Tibial nerve (tissue), 4 donors: ENCODE results near the gene LRSAM1. TPM values are rescaled to one million over a fixed set of nuclear protein-coding genes. Genes with fewer than 3 reads are reported as not detected.

ENCODE experiments used
- DNase-seq, 2 donors: peaks; one replicate each; pipeline ENCODE4 v3.0.0-alpha.2; 2019; ENCODE audit warnings: low spot score in 2 of 2
- H3K27ac ChIP-seq, 4 donors: fragments of 200-600 bp; sonication (generic) in 3 of 4; one replicate each; pipeline ENCODE4 v1.5.1; 2017 to 2019; ENCODE audit warnings: mild to moderate bottlenecking in 1 of 4
- H3K27me3 ChIP-seq, 2 donors: fragments of 200-600 bp; sonication (generic) in 1 of 2; one replicate each; pipeline versions ENCODE4 v1.5.1 to v1.6.0; 2017 to 2019
- H3K36me3 ChIP-seq, 3 donors: fragments of 200-600 bp; sonication (generic); one replicate each; pipeline ENCODE4 v1.5.1; 2018 to 2019
- H3K4me1 ChIP-seq, 4 donors: fragments of 200-600 bp; sonication (generic) in 3 of 4; one replicate each; pipeline ENCODE4 v1.5.1; 2017 to 2019
- H3K4me3 ChIP-seq, 4 donors: fragments of 200-600 bp; sonication (generic) in 3 of 4; one replicate each; pipeline ENCODE4 v1.5.1; 2017 to 2019; ENCODE audit warnings: mild to moderate bottlenecking in 1 of 4, moderate library complexity in 1 of 4
- H3K9me3 ChIP-seq, 4 donors: fragments of 200-600 bp; sonication (generic) in 3 of 4; one replicate each; pipeline ENCODE4 v1.5.1; 2017 to 2019
- CTCF ChIP-seq, 5 experiments: fragments of 200-600 bp in 3 of 5; fragments of 450-650 bp in 2 of 5; sonication (generic) in 3 of 5; IDR thresholded peaks; one replicate each; pipeline ENCODE4 v1.5.1; 2016 to 2019; ENCODE audit warnings: antibody characterized with exemption in 5 of 5, mild to moderate bottlenecking in 3 of 5, moderate library complexity in 2 of 5
- EP300 ChIP-seq, 2 donors: sonication (generic); formaldehyde crosslinking; IDR thresholded peaks; one replicate each; pipeline ENCODE4 v1.6.1; 2017; ENCODE audit warnings: antibody characterized with exemption in 2 of 2, mild to moderate bottlenecking in 1 of 2
- POLR2A ChIP-seq, 2 donors: fragments of 450-650 bp; IDR thresholded peaks; one replicate each; pipeline ENCODE4 v1.6.1; 2017; ENCODE audit warnings: antibody characterized with exemption in 2 of 2, mild to moderate bottlenecking in 2 of 2, moderate library complexity in 2 of 2
- WGBS, 2 donors: methylation state at CpG; one replicate each; pipeline ENCODE4 v1.1.5; 2018; 5-methylcytosine and 5-hydroxymethylcytosine counted together
- total RNA-seq, 4 donors: library from RNA; depleted of rRNA; stranded (reverse); fragments of >200 nt; gene quantifications; one replicate each; pipeline ENCODE4 v1.1.0, GENCODE V29; 2016

Gene LRSAM1
- total RNA-seq, 4 donors from 2014 or later = 18.8 to 44.1 (median 28.3) TPM

- DNase-seq = no peak
- TF ChIP-seq POLR2A (IDR thresholded peaks at IDR 0.05) (no peak), CTCF (IDR thresholded peaks at IDR 0.05) (no peak), EP300 (IDR thresholded peaks at IDR 0.05) (no peak)
These were observed 75.6 kb downstream of the LRSAM1 start for GRCh38 chr9:127526655-127527559.

DNA sequence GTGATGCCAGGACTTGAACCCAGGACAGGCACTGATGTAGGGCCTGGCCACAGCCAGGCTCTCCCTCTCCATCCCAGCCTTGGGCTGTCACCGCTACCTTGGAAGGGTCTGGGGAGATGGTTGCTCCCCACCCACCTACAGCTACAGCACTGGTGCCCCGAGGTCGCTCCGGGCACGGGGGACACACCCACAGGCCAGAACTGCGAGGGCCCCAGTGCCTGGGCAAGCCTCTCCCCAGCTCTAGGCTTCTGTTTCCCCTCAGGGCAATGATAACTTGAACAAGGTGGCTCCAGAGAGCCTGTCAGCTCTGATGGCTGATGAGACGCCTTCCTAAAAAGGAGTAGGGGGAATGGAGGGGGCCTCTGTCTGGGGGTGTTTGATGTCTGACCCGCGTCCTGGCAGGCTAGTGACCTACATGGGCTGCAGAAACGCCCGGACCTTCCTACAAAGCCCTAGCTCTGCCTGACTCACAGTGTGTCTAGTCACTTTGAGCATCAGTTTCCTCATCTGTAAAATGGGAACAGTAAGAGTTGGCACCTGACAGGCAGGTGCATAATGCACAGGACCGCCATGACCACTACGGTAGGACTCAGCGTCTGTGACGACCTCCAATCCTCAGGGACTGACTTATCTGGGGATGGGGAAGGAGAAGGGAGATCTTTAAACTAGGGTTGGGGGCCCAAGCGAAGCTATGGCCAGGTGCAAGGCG lies 76.4 kb downstream of the LRSAM1 start:
- Histone ChIP-seq H3K4me1 (peaks cover 0 to 54% (median 9%) of the 10 kb centered on the region in 4 donors), H3K27ac (peak overlapping the region in 2 of 4 donors; percentile 74 to 78), H3K27me3 (no peaks in the 10 kb centered on the region), H3K36me3 (peaks cover 0 to 82% (median under 1%) of the 10 kb centered on the region in 3 donors), H3K9me3 (peaks cover 0 to 16% (median 0%) of the 10 kb centered on the region in 4 donors), H3K4me3 (no peak overlapping the region)
- DNase-seq = no peak
- 88 to 96% methylated on average over 12 to 16 of the region's 17 CpGs for WGBS, 2 donors
- TF ChIP-seq CTCF (IDR thresholded peaks at IDR 0.05) (no peak), EP300 (IDR thresholded peaks at IDR 0.05) (no peak), POLR2A (IDR thresholded peaks at IDR 0.05) (no peak)

More at GRCh38 chr9:127526655-127527559, 75.6 kb downstream of the LRSAM1 start:
- no peaks in the 10 kb centered on the region for H3K27me3 ChIP-seq
- 72 to 81% methylated on average over 25 to 26 of the region's 30 CpGs for WGBS, 2 donors
- peaks cover 0 to 16% (median 0%) of the 10 kb centered on the region in 4 donors for H3K9me3 ChIP-seq
- H3K4me1 ChIP-seq = peaks cover 0 to 57% (median 18%) of the 10 kb centered on the region in 4 donors
- peak overlapping the region in 2 of 4 donors; percentile 36 to 78 for H3K27ac ChIP-seq
- H3K4me3 ChIP-seq = no peak overlapping the region
- peaks cover 0 to 80% (median 5%) of the 10 kb centered on the region in 3 donors for H3K36me3 ChIP-seq

DNA sequence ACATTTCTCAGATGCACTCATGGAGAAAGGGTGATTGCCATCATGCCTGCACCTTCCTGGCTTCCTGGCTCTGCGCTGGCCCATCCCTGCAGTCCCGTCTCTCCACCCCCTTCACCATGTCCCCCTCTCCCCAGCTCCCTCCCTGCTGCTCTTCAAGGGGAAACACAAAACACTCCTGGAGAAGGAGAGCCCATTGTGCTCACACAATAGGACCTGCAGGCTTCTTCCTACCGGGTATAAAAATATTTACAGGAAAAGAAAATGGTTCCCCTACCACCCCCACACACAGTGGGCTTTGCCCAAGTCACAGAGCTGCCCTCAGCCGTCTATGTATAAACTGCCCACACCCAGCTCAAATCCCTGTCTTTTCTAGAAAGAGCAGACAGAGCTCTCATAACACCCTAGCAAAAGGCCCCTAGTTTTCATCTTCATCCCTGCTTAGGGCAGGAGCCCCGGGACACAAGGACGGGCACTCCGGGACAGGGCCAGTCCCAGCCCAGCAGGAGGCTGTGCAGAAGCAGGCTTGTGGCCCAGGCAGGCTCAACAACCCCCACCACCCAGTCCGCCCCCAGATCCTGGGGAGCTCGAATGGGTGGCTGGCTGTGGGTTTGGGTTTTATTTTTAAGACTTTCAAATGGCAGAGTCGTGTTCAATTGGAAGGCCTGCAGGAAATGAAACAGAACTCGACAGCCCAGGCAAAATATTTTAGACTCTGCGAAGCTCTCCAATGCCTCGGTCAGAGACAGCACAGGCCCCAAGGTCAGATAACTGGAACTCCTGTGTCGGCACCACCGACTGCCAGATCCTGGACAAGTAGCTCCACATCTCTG lies 77.3 kb downstream of the LRSAM1 start:
- H3K4me1 ChIP-seq = peaks cover 0 to 56% (median 10%) of the 10 kb centered on the region in 4 donors
- TF ChIP-seq EP300 (IDR thresholded peaks at IDR 0.05) = no peak
- no peak for TF ChIP-seq CTCF (IDR thresholded peaks at IDR 0.05)
- no peak for TF ChIP-seq POLR2A (IDR thresholded peaks at IDR 0.05)
- no peak overlapping the region for H3K4me3 ChIP-seq
- H3K27ac ChIP-seq = peak overlapping the region in 3 of 4 donors; percentile 20 to 78 (median 74)
- no peak for DNase-seq
- 37 to 44% methylated on average over 14 to 15 of the region's 15 CpGs for WGBS, 2 donors
- no peaks in the 10 kb centered on the region for H3K27me3 ChIP-seq
- peaks cover 0 to 74% (median 0%) of the 10 kb centered on the region in 3 donors for H3K36me3 ChIP-seq
- H3K9me3 ChIP-seq = peaks cover 0 to 10% (median 0%) of the 10 kb centered on the region in 4 donors

GRCh38 chr9:127529671-127530070 lies 78.4 kb downstream of the LRSAM1 start:
- H3K27me3 ChIP-seq = no peaks in the 10 kb centered on the region
- peaks cover 0 to 57% (median 16%) of the 10 kb centered on the region in 4 donors for H3K4me1 ChIP-seq
- peaks cover 0 to 63% (median 0%) of the 10 kb centered on the region in 3 donors for H3K36me3 ChIP-seq
- no peak for TF ChIP-seq POLR2A (IDR thresholded peaks at IDR 0.05)
- no peak for TF ChIP-seq EP300 (IDR thresholded peaks at IDR 0.05)
- TF ChIP-seq CTCF (IDR thresholded peaks at IDR 0.05) = no peak
- peaks cover 0 to 8% (median 0%) of the 10 kb centered on the region in 4 donors for H3K9me3 ChIP-seq
- 77 to 81% methylated on average over 4 of the region's 4 CpGs for WGBS, 2 donors
- DNase-seq = no peak
- H3K4me3 ChIP-seq = no peak overlapping the region
- H3K27ac ChIP-seq = peak overlapping the region in 2 of 4 donors; percentile 54 to 74
